B cell (primary cell): ENCODE data around the gene TTLL11. TPM values are rescaled to one million over a fixed set of nuclear protein-coding genes. Genes with fewer than 3 reads are reported as not detected.
"Not testable (repeated sequence)": the region's sequence is repeated elsewhere in the genome, so short reads cannot be mapped to it uniquely, and the experiment has no call there.

Experiments used
- ATAC-seq: fragments of 200-7000 bp; cut with Tn5 transposase; one replicate; pipeline ENCODE4 v1.10.0; 2021; ENCODE audit warnings: low read depth, mild to moderate bottlenecking, moderate number of reproducible peaks, moderate library complexity
- CTCF ChIA-PET: fragments of 350-600 bp; sonication (Branson Sonifier 250); formaldehyde crosslinking; loops from one replicate; lab custom pipeline; 2021; ENCODE audit warnings: antibody characterized with exemption, inconsistent platforms; lab: Charles Lee
- POLR2A ChIA-PET: fragments of 350-600 bp; sonication (Branson Sonifier 250); formaldehyde crosslinking; loops from one replicate; lab custom pipeline; 2021; ENCODE audit warnings: antibody characterized with exemption; lab: Charles Lee
- DNase-seq: peaks from one replicate; pipeline ENCODE4 v3.0.0; 2013
- H2AFZ ChIP-seq: 2 replicates; pipeline ENCODE4 v1.6.1; 2012; ENCODE audit warnings: mild to moderate bottlenecking, low read depth, low read length; ENCODE audit not compliant: insufficient read depth, poor library complexity, severe bottlenecking
- H3K27ac ChIP-seq, 2 donors: 1 replicate in 1 of 2; 2 replicates in 1 of 2; pipeline ENCODE4 v1.5.1; 2012 to 2013; ENCODE audit warnings: low read length in 2 of 2, mild to moderate bottlenecking in 2 of 2, moderate library complexity in 1 of 2
- H3K27me3 ChIP-seq, 4 experiments: fragments of 200-600 bp in 1 of 4; sonication (generic) in 1 of 4; replicated peaks in 1 of 4; 1 replicate in 2 of 4; 2 replicates in 2 of 4; pipeline versions ENCODE4 v1.6.1 to v1.7.0; 2013 to 2016; ENCODE audit warnings: low read length in 3 of 4, mild to moderate bottlenecking in 2 of 4, mixed read lengths in 1 of 4, moderate library complexity in 1 of 4; ENCODE audit not compliant: insufficient read depth in 4 of 4, control insufficient read depth in 3 of 4; ENCODE audit errors: control extremely low read depth in 1 of 4
- H3K36me3 ChIP-seq, 2 experiments: replicated peaks in 1 of 2; 1 replicate in 1 of 2; 2 replicates in 1 of 2; pipeline versions ENCODE4 v1.6.1 to v1.7.1; 2013; ENCODE audit warnings: low read length in 1 of 2; ENCODE audit not compliant: insufficient read depth in 2 of 2, control insufficient read depth in 1 of 2; ENCODE audit errors: control extremely low read depth in 1 of 2, extremely low read depth in 1 of 2
- H3K4me1 ChIP-seq, 2 donors: fragments of 200-600 bp in 1 of 2; sonication (generic) in 1 of 2; 1 replicate in 1 of 2; 2 replicates in 1 of 2; pipeline versions ENCODE4 v1.5.1 to v1.6.1; 2013 to 2017; ENCODE audit warnings: low read length in 2 of 2; ENCODE audit not compliant: control insufficient read depth in 2 of 2, insufficient read depth in 2 of 2
- H3K4me2 ChIP-seq: replicated peaks from 2 replicates; pipeline ENCODE3; 2012; ENCODE audit warnings: mild to moderate bottlenecking, low read depth, low read length; ENCODE audit not compliant: poor library complexity, severe bottlenecking
- H3K4me3 ChIP-seq, 5 experiments: fragments of 200-600 bp in 1 of 5; sonication (generic) in 1 of 5; 1 replicate in 3 of 5; 2 replicates in 2 of 5; pipeline versions ENCODE4 v1.5.1 to v1.7.0; 2011 to 2016; ENCODE audit warnings: low read length in 4 of 5, mild to moderate bottlenecking in 4 of 5, low read depth in 2 of 5, control low read depth in 1 of 5, moderate library complexity in 1 of 5; ENCODE audit not compliant: insufficient read depth in 1 of 5; ENCODE audit errors: control extremely low read depth in 1 of 5, extremely low read depth in 1 of 5
- H3K79me2 ChIP-seq: fragments of 200-600 bp; sonication (generic); one replicate; pipeline ENCODE4 v1.6.0; 2016; ENCODE audit warnings: low read length; ENCODE audit not compliant: control insufficient read depth, insufficient read depth
- H3K9ac ChIP-seq: fragments of 200-600 bp; sonication (generic); 2 replicates; pipeline ENCODE4 v1.6.1; 2017; ENCODE audit warnings: mild to moderate bottlenecking, low read length, moderate library complexity
- H3K9me3 ChIP-seq, 3 donors: one replicate each; pipeline versions ENCODE4 v1.6.1 to v1.7.1; 2013; ENCODE audit warnings: low read length in 2 of 3; ENCODE audit not compliant: control insufficient read depth in 2 of 3, insufficient read depth in 1 of 3; ENCODE audit errors: control extremely low read depth in 1 of 3
- H4K20me1 ChIP-seq: 2 replicates; pipeline ENCODE4 v1.6.0; 2012; ENCODE audit warnings: mild to moderate bottlenecking, low read length; ENCODE audit not compliant: insufficient read depth, control insufficient read depth, poor library complexity, severe bottlenecking
- H3K27ac Mint-ChIP-seq: one replicate; pipeline ENCODE4 v1.8.0; 2021; ENCODE audit warnings: mixed read lengths
- H3K27me3 Mint-ChIP-seq: one replicate; pipeline ENCODE4 v1.8.0; 2021; ENCODE audit warnings: mixed read lengths
- H3K4me1 Mint-ChIP-seq: one replicate; pipeline ENCODE4 v1.8.0; 2021; ENCODE audit warnings: mixed read lengths
- H3K4me3 Mint-ChIP-seq: one replicate; pipeline ENCODE4 v1.8.0; 2021; ENCODE audit warnings: mixed read lengths
- H3K9me3 Mint-ChIP-seq: one replicate; pipeline ENCODE4 v1.8.0; 2022; ENCODE audit warnings: mixed read lengths; ENCODE audit not compliant: insufficient read depth
- CTCF ChIP-seq: fragments of 200-600 bp; IDR thresholded peaks from one replicate; pipeline ENCODE4 v1.8.0; 2022; ENCODE audit warnings: antibody characterized with exemption, mild to moderate bottlenecking
- EZH2 ChIP-seq: IDR thresholded peaks from 2 replicates; pipeline ENCODE4 v1.6.1; 2012; ENCODE audit warnings: borderline replicate concordance, low read depth, mild to moderate bottlenecking, moderate library complexity, low read length; ENCODE audit not compliant: insufficient read depth, poor library complexity, severe bottlenecking
- WGBS: methylation state at CpG from one replicate; pipeline ENCODE4 v1.1.5; 2013; ENCODE audit warnings: missing lambda C conversion rate; ENCODE audit not compliant: insufficient coverage; 5-methylcytosine and 5-hydroxymethylcytosine counted together
- intact Hi-C: fragments of 100-400 bp; cut with micrococcal nuclease; formaldehyde crosslinking; loops from one replicate; pipeline ENCODE4 v1.10.0; 2022
- polyA plus RNA-seq: library from polyadenylated mRNA; depleted of rRNA; stranded (reverse); fragments of >200 nt; gene quantifications from 2 replicates; pipeline ENCODE4 v1.2.3, GENCODE V29; 2012
- total RNA-seq, 2 donors: library from RNA; stranded (reverse); fragments of 120-200 nt in 1 of 2; gene quantifications; 1 replicate in 1 of 2; 2 replicates in 1 of 2; pipeline versions ENCODE4 v1.2.3 to v1.2.4, GENCODE V29; 2013 to 2022

The TTLL11 gene
- total and polyA plus RNA-seq, 2 donors (not counting 1 experiment from before 2014, with no cell fraction given), result 3.6 to 3.8 TPM

GRCh38 chr9:121895358-121895757 is 197.8 kb downstream of the TTLL11 start:
- no peak overlapping the region for H3K27ac Mint-ChIP-seq
- Histone ChIP-seq H3K36me3 (no peaks in the 10 kb centered on the region), H3K4me2 (no peak overlapping the region), H3K4me1 (no peaks in the 10 kb centered on the region), H4K20me1 (no peaks in the 10 kb centered on the region), H3K4me3 (no peak overlapping the region), H2AFZ (no peak overlapping the region), H3K27ac (no peak overlapping the region), H3K79me2 (no peaks in the 10 kb centered on the region), H3K27me3 (no peaks in the 10 kb centered on the region), H3K9me3 (peaks cover 0 to 6% (median 3%) of the 10 kb centered on the region in 3 donors), H3K9ac (no peak overlapping the region)
- no peaks in the 10 kb centered on the region for H3K27me3 Mint-ChIP-seq
- intact Hi-C loops, result no loop called here
- ATAC-seq, result no peak
- H3K4me1 Mint-ChIP-seq, result peaks cover 5% of the 10 kb centered on the region
- ChIA-PET CTCF (no interaction called here), POLR2A (no interaction called here)
- H3K9me3 Mint-ChIP-seq, result peaks cover 4% of the 10 kb centered on the region
- TF ChIP-seq CTCF (no peak), EZH2 (no peak)
- DNase-seq, result no peak
- 81% methylated on average over 5 of the region's 7 CpGs for WGBS
- H3K4me3 Mint-ChIP-seq, result no peak overlapping the region

GRCh38 chr9:121894380-121894779 is 198.7 kb downstream of the TTLL11 start:
- H3K9me3 ChIP-seq, intact Hi-C loops, H3K9me3 Mint-ChIP-seq, DNase-seq, H3K27ac ChIP-seq, H3K79me2 ChIP-seq, H3K36me3 ChIP-seq, H3K4me1 ChIP-seq, H2AFZ ChIP-seq, H3K9ac ChIP-seq, H3K4me1 Mint-ChIP-seq, H3K4me3 ChIP-seq, ATAC-seq, H3K4me2 ChIP-seq, H4K20me1 ChIP-seq, H3K27ac Mint-ChIP-seq, H3K27me3 ChIP-seq, CTCF ChIA-PET, H3K4me3 Mint-ChIP-seq, POLR2A ChIA-PET, H3K27me3 Mint-ChIP-seq: not testable (repeated sequence)
- WGBS, result no CpG with 5 or more reads among the region's 2 CpGs
